Measurements from ENCODE around the gene E2F2.

DNA sequence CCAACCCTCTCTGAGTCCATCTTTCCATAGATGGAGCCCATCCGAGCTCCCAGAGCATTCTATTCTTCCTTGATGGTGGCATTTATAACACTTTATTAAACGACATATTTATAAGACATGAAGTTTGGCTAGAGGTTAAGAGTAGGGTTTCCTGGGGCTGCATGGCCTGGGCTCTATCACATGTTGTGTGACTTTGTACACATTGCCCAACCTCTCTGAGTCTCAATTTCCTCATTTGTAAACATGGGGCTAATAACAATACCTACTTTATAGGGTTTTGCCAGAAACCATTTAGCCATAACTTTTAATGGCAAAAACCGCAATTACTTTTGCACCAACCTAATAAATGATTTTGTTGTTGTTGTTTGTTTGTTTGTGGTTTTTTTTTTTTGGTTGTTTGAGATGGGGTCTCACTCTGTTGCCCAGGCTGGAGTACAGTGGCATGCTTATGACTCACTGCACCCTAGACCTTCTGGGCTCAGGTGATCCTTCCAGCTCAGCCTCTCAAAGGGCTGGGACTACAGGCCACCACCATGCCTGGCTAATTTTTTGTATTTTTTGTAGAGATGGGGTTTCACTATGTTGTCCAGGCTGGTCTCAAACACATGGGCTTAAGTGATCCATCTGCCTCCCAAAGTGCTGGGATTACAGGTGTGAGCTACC is 33.1 kb downstream of the E2F2 start:
- no peak for TF ChIP-seq EZH2 (IDR thresholded peaks at IDR 0.05; ENCODE audit: low read length)
- TF ChIP-seq, protein P1, sequence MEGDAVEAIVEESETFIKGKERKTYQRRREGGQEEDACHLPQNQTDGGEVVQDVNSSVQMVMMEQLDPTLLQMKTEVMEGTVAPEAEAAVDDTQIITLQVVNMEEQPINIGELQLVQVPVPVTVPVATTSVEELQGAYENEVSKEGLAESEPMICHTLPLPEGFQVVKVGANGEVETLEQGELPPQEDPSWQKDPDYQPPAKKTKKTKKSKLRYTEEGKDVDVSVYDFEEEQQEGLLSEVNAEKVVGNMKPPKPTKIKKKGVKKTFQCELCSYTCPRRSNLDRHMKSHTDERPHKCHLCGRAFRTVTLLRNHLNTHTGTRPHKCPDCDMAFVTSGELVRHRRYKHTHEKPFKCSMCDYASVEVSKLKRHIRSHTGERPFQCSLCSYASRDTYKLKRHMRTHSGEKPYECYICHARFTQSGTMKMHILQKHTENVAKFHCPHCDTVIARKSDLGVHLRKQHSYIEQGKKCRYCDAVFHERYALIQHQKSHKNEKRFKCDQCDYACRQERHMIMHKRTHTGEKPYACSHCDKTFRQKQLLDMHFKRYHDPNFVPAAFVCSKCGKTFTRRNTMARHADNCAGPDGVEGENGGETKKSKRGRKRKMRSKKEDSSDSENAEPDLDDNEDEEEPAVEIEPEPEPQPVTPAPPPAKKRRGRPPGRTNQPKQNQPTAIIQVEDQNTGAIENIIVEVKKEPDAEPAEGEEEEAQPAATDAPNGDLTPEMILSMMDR (optimal IDR thresholded peaks at IDR 0.05 in 1 of 3, IDR thresholded peaks at IDR 0.05 in 1 of 3, conservative IDR thresholded peaks at IDR 0.05 in 1 of 3; ENCODE audit: extremely low read depth in 1 of 3, insufficient read depth in 2 of 3, low read length in 3 of 3) = no peak

Data from keratinocyte (primary cell).